Measurements from ENCODE around the gene FRK. TPM values are rescaled to one million over a fixed set of nuclear protein-coding genes. Genes with fewer than 3 reads are reported as not detected.
A peak's percentile ranks its signal among the peaks of the same experiment; 100 is the strongest.

The FRK gene
- total RNA-seq, 2 donors from 2014 or later: 16.0 to 20.0 TPM

GRCh38 chr6:115899730-115900282 is 160.9 kb downstream of the FRK start:
- ATAC-seq (ENCODE audit: insufficient number of reproducible peaks, low FRiP score, low read depth) (no peak), DNase-seq (ENCODE audit: low spot score) (no peak)
- no peak for TF ChIP-seq CTCF (IDR thresholded peaks at IDR 0.05)
- no peaks in the 10 kb centered on the region for H3K27me3 ChIP-seq (replicated peaks; ENCODE audit: insufficient read depth)
- H3K9me3 ChIP-seq: no peaks in the 10 kb centered on the region
- H3K27ac ChIP-seq: no peak overlapping the region
- H3K36me3 ChIP-seq: no peaks in the 10 kb centered on the region
- H3K4me1 ChIP-seq (ENCODE audit: control insufficient read depth in 1 of 2, low read depth in 2 of 2): no peaks in the 10 kb centered on the region
- no peak overlapping the region for H3K4me3 ChIP-seq

GRCh38 chr6:115898246-115898645 is 162.4 kb downstream of the FRK start:
- H3K27ac ChIP-seq: no peak overlapping the region
- no peaks in the 10 kb centered on the region for H3K4me1 ChIP-seq (ENCODE audit: control insufficient read depth in 1 of 2, low read depth in 2 of 2)
- H3K27me3 ChIP-seq (replicated peaks; ENCODE audit: insufficient read depth): no peaks in the 10 kb centered on the region
- H3K4me3 ChIP-seq: no peak overlapping the region
- TF ChIP-seq CTCF (IDR thresholded peaks at IDR 0.05): no peak
- no peak for ATAC-seq (ENCODE audit: insufficient number of reproducible peaks, low FRiP score, low read depth)
- H3K9me3 ChIP-seq: no peaks in the 10 kb centered on the region
- DNase-seq (ENCODE audit: low spot score): no peak
- H3K36me3 ChIP-seq: no peaks in the 10 kb centered on the region

- Histone ChIP-seq H3K4me3 (no peak overlapping the region), H3K9me3 (no peaks in the 10 kb centered on the region), H3K36me3 (no peaks in the 10 kb centered on the region), H3K4me1 (ENCODE audit: control insufficient read depth in 1 of 2, low read depth in 2 of 2) (no peaks in the 10 kb centered on the region), H3K27ac (no peak overlapping the region), H3K27me3 (replicated peaks; ENCODE audit: insufficient read depth) (no peaks in the 10 kb centered on the region)
- ATAC-seq (ENCODE audit: insufficient number of reproducible peaks, low FRiP score, low read depth) (no peak), DNase-seq (ENCODE audit: low spot score) (no peak)
- peak; percentile 64 for TF ChIP-seq CTCF (IDR thresholded peaks at IDR 0.05)
These were observed 164.1 kb downstream of the FRK start for GRCh38 chr6:115896538-115897129.

GRCh38 chr6:115894426-115894992 is 166.2 kb downstream of the FRK start:
- no peak overlapping the region for H3K27ac ChIP-seq
- ATAC-seq (ENCODE audit: insufficient number of reproducible peaks, low FRiP score, low read depth): no peak
- no peaks in the 10 kb centered on the region for H3K4me1 ChIP-seq (ENCODE audit: control insufficient read depth in 1 of 2, low read depth in 2 of 2)
- TF ChIP-seq CTCF (IDR thresholded peaks at IDR 0.05): no peak
- no peaks in the 10 kb centered on the region for H3K9me3 ChIP-seq
- DNase-seq (ENCODE audit: low spot score): no peak
- H3K4me3 ChIP-seq: no peak overlapping the region
- H3K36me3 ChIP-seq: no peaks in the 10 kb centered on the region
- H3K27me3 ChIP-seq (replicated peaks; ENCODE audit: insufficient read depth): no peaks in the 10 kb centered on the region

GRCh38 chr6:115891750-115892149 is 168.9 kb downstream of the FRK start:
- H3K27me3 ChIP-seq (replicated peaks; ENCODE audit: insufficient read depth): no peaks in the 10 kb centered on the region
- no peak overlapping the region for H3K27ac ChIP-seq
- ATAC-seq (ENCODE audit: insufficient number of reproducible peaks, low FRiP score, low read depth): no peak
- H3K4me3 ChIP-seq: no peak overlapping the region
- DNase-seq (ENCODE audit: low spot score): no peak
- no peaks in the 10 kb centered on the region for H3K36me3 ChIP-seq
- TF ChIP-seq CTCF (IDR thresholded peaks at IDR 0.05): no peak
- no peaks in the 10 kb centered on the region for H3K9me3 ChIP-seq
- H3K4me1 ChIP-seq (ENCODE audit: control insufficient read depth in 1 of 2, low read depth in 2 of 2): no peaks in the 10 kb centered on the region
